ENCODE measurements around the gene ATP11A.

ATP11A gene

DNA sequence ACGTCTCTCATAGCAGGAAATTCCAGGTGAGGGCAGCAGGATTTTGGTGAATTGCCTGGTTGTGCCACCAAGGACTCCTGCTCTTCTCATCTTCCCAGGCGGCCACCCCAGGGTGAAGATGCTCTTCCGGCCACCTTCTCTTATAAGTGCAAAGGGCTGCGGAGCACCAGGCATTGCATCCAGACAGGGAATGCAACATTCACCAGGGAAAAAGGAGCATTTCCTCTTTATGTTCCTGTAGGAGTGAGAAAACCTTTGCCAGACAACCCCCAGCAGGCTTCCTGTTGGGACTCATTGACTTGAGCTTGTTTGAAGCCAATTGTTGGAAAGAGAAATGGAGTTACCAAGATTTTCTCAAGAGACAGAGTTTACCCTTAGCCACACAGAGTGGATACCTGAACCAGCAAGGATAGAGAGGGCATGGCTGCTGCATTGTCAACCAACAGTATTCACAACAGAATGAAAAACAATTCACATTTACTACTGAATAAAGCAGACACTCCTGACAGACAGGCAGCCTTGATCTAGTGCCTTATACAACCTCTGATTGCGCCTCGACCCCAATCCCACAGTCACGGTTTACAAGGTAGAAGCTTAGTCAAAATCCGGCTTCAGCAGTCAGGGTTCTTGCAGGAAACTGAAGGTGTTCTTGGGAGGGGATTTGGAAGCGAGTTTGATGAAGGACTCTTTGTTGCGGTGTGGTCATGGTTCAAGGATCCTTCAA, 1.8 kb upstream of the ATP11A start:
- Histone ChIP-seq H3K9ac (no peak overlapping the region), H3K27ac (no peak overlapping the region), H3K4me3 (IDR thresholded peaks at IDR 0.05; ENCODE audit: insufficient read depth, low read depth, low read length) (no peak overlapping the region), H4K20me1 (ENCODE audit: insufficient read depth) (no peaks in the 10 kb centered on the region), H3K4me2 (no peak overlapping the region), H3K79me2 (ENCODE audit: insufficient read depth, low read depth) (peaks cover 16% of the 10 kb centered on the region), H3K4me1 (ENCODE audit: low read depth, poor library complexity, severe bottlenecking) (peaks cover 9% of the 10 kb centered on the region), H3K36me3 (ENCODE audit: insufficient read depth) (no peaks in the 10 kb centered on the region), H3K27me3 (ENCODE audit: insufficient read depth, low read depth) (no peaks in the 10 kb centered on the region), H2AFZ (ENCODE audit: low read depth) (no peak overlapping the region)
- TF ChIP-seq, protein P1, sequence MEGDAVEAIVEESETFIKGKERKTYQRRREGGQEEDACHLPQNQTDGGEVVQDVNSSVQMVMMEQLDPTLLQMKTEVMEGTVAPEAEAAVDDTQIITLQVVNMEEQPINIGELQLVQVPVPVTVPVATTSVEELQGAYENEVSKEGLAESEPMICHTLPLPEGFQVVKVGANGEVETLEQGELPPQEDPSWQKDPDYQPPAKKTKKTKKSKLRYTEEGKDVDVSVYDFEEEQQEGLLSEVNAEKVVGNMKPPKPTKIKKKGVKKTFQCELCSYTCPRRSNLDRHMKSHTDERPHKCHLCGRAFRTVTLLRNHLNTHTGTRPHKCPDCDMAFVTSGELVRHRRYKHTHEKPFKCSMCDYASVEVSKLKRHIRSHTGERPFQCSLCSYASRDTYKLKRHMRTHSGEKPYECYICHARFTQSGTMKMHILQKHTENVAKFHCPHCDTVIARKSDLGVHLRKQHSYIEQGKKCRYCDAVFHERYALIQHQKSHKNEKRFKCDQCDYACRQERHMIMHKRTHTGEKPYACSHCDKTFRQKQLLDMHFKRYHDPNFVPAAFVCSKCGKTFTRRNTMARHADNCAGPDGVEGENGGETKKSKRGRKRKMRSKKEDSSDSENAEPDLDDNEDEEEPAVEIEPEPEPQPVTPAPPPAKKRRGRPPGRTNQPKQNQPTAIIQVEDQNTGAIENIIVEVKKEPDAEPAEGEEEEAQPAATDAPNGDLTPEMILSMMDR (conservative IDR thresholded peaks at IDR 0.05; ENCODE audit: low read depth, low read length), result no peak

GRCh38 chr13:112688560-112689302, 1.1 kb upstream of the ATP11A start:
- TF ChIP-seq, protein P1 (conservative IDR thresholded peaks at IDR 0.05; ENCODE audit: low read depth, low read length), result no peak
- Histone ChIP-seq H4K20me1 (ENCODE audit: insufficient read depth) (no peaks in the 10 kb centered on the region), H3K36me3 (ENCODE audit: insufficient read depth) (no peaks in the 10 kb centered on the region), H3K9ac (no peak overlapping the region), H3K4me2 (peak overlapping the region; percentile 29; the same call in 1 of the 2 replicates), H3K4me3 (IDR thresholded peaks at IDR 0.05; ENCODE audit: insufficient read depth, low read depth, low read length) (no peak overlapping the region), H3K79me2 (ENCODE audit: insufficient read depth, low read depth) (peaks cover 23% of the 10 kb centered on the region), H2AFZ (ENCODE audit: low read depth) (0 out of 2 replicates have a peak overlapping the region, but pooled peaks have one; percentile 66), H3K4me1 (ENCODE audit: low read depth, poor library complexity, severe bottlenecking) (peaks cover 9% of the 10 kb centered on the region), H3K27ac (no peak overlapping the region), H3K27me3 (ENCODE audit: insufficient read depth, low read depth) (no peaks in the 10 kb centered on the region)

GRCh38 chr13:112690283-112690929, 568 bp downstream of the ATP11A start:
- H4K20me1 ChIP-seq (ENCODE audit: insufficient read depth), result no peaks in the 10 kb centered on the region
- peaks cover 9% of the 10 kb centered on the region for H3K4me1 ChIP-seq (ENCODE audit: low read depth, poor library complexity, severe bottlenecking)
- H3K9ac ChIP-seq, result peak overlapping the region; percentile 78
- H3K27me3 ChIP-seq (ENCODE audit: insufficient read depth, low read depth), result no peaks in the 10 kb centered on the region
- TF ChIP-seq, protein P1 (conservative IDR thresholded peaks at IDR 0.05; ENCODE audit: low read depth, low read length), result no peak
- H3K4me2 ChIP-seq, result peak overlapping the region; percentile 57
- peaks cover 28% of the 10 kb centered on the region for H3K79me2 ChIP-seq (ENCODE audit: insufficient read depth, low read depth)
- H3K27ac ChIP-seq, result peak overlapping the region; percentile 24; the same call in 1 of the 2 replicates
- no peaks in the 10 kb centered on the region for H3K36me3 ChIP-seq (ENCODE audit: insufficient read depth)
- H3K4me3 ChIP-seq (IDR thresholded peaks at IDR 0.05; ENCODE audit: insufficient read depth, low read depth, low read length), result no peak overlapping the region
- peak overlapping the region; percentile 44 for H2AFZ ChIP-seq (ENCODE audit: low read depth)

DNA sequence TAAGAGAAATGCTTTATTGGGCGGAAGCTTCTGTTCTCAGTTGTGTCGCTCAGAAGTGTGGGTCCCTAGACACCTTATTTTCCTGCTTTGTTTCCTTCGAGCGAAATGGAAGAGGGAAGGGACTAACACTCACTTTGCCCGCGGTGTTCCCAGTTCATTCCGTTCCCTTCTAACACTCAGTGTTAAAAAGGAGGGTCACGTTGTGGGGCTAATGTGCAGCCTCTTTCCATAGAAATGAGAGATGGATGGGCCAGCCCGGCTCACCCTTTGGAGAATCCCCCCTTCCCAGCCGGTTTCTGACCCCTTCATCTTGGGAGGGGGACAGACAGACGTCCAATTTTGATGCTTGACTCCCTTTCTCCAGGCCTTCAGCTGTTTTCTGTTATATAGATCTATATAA, 2.3 kb downstream of the ATP11A start:
- Histone ChIP-seq H4K20me1 (ENCODE audit: insufficient read depth) (no peaks in the 10 kb centered on the region), H3K4me2 (peak overlapping the region; percentile 80), H3K27me3 (ENCODE audit: insufficient read depth, low read depth) (no peaks in the 10 kb centered on the region), H3K4me1 (ENCODE audit: low read depth, poor library complexity, severe bottlenecking) (peaks cover 9% of the 10 kb centered on the region), H2AFZ (ENCODE audit: low read depth) (no peak overlapping the region), H3K79me2 (ENCODE audit: insufficient read depth, low read depth) (peaks cover 34% of the 10 kb centered on the region), H3K9ac (no peak overlapping the region), H3K4me3 (IDR thresholded peaks at IDR 0.05; ENCODE audit: insufficient read depth, low read depth, low read length) (no peak overlapping the region), H3K27ac (no peak overlapping the region), H3K36me3 (ENCODE audit: insufficient read depth) (no peaks in the 10 kb centered on the region)
- TF ChIP-seq, protein P1 (conservative IDR thresholded peaks at IDR 0.05; ENCODE audit: low read depth, low read length), result no peak
